GM12872 (cell line): Measurements from ENCODE around the gene SAT2.

ENCODE experiments used
- TF ChIP-seq, protein P1 (sequence below): IDR thresholded peaks from 3 replicates; pipeline ENCODE4 v1.5.1; 2011; ENCODE audit warnings: low read depth, mild to moderate bottlenecking, low read length, moderate library complexity; ENCODE audit not compliant: insufficient read depth

The SAT2 gene

DNA sequence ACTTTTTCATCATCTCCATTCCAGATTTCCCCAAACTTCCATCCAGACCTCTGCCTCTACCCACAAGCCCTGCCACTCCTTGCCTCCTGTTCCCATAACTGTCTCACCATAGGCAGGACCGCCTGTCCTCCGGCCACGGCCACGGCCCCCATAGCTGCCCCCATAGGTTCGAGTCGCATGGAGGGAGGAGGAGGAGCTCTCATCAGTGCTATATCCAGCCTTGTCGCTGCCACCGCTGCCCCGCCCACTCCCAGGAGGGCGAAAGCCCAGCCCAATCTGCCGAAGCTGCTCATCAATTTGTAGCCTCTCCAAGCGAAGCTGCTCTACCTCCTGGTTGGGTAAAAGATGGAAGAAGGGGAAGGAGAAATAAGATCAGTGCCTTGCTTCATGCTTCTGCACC is 34.3 kb downstream of the SAT2 start:
- TF ChIP-seq, protein P1, sequence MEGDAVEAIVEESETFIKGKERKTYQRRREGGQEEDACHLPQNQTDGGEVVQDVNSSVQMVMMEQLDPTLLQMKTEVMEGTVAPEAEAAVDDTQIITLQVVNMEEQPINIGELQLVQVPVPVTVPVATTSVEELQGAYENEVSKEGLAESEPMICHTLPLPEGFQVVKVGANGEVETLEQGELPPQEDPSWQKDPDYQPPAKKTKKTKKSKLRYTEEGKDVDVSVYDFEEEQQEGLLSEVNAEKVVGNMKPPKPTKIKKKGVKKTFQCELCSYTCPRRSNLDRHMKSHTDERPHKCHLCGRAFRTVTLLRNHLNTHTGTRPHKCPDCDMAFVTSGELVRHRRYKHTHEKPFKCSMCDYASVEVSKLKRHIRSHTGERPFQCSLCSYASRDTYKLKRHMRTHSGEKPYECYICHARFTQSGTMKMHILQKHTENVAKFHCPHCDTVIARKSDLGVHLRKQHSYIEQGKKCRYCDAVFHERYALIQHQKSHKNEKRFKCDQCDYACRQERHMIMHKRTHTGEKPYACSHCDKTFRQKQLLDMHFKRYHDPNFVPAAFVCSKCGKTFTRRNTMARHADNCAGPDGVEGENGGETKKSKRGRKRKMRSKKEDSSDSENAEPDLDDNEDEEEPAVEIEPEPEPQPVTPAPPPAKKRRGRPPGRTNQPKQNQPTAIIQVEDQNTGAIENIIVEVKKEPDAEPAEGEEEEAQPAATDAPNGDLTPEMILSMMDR: no peak

DNA sequence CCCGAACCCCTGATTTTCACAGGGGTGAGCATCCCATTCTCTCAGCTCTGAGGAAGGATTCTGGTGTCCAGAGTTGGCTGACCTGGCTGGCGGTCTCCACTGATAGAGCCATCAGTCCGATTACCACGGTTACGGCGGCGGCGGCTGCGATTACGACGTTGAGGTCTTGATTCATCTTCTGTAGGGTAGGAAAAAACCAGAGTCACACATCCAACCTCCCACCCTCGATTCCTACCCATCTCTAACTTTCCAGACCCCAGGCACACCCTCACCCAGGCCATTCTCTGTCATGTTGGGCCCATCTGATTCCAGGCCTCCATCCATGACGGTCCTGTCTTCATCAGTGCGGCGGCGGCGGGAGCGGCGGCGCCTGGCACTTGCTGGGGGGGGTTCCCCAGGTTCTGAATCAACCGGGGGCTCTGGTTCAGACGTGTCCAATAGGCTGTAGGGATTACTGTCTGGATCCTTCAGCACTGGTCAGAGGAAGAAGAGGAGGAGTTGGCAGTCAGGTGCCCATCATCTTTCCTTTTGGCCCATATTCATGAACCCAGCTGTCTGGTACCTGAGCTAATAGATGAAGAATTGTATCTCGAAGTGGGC is 35.1 kb downstream of the SAT2 start:
- TF ChIP-seq, protein P1: no peak

DNA sequence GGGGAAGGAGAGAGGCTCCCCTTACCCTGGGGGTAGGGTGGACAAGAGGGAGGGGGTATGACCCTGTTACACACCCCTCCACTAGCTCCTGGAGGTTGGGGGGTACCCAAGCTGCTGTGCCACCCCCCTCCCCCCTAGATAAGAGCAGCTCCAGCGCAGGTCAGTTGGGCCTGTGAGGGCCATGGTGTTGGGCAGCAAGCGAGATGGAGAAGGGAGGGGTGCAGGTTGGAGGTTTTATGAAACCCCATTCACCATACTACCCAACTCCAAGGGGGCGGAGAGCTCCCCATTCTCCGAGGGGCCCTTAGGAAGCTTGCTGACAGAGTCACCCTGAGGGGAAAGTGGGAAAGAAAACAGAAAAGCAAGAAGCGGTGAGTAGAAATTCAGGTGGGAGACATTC is 36.0 kb downstream of the SAT2 start:
- TF ChIP-seq, protein P1: no peak

DNA sequence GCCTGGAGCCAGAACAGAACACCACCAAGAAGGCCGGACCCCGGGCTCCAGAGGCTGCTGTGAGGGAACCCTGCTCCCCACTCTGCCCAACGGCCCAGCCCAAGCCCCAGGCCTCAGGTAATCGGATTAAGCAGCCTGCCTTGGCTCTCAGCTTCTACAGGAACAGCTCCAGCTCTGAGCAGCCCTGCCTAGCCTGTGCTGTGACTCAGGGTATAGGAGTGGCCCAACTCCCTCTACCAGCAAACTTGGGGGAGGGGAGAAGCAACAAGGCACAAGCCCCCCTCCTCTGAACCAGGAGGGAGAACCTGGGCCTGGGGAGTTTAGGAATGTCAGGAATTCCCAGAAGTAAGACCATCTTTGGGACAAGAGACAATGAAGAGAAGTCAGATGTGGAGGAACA is 36.9 kb downstream of the SAT2 start:
- TF ChIP-seq, protein P1: no peak

DNA sequence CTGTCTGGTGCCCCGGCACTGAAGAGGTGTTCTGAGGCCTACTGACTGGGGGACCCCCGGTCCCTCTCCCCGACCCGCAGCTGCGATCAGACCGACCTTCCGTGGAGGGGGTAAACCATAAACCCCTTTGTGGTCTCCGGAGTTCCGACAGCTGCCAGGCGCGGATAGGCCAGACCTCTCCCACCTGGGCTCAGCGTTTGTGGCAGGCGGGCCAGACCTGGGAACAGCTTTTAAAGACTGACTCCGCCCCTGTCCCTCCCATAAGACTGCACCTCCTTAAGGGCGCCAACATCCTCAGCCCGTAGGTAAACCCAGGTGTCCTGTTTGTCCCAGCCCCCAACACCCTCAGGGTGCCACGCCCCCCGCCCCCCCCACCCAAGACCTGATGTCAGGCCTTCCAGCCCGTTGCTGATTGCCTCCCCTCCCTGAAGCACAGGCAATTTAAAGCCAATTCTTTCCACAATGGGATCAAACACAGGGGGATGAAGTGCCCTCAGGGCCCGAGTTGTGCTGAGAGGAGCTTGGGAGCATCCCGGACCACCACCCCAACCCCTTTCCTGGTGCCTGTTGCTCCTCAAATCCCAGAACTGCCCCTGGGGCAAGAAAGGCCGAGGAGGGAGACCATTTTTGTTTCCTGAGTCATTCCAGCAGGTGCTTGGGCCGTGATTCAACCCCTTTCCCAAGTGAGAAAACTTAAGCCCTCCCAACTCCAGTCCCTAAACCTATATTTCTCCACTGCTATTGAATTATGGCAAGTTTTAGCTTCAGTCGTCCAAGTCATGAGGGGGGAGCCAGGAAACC is 37.5 kb downstream of the SAT2 start, which contains the start of gene SOX15:
TSS of gene SOX15 (minus strand) at position 204 of the 801 bp plus-strand sequence. CDS start 418 bp downstream, outside the sequence.
- TF ChIP-seq, protein P1: no peak

DNA sequence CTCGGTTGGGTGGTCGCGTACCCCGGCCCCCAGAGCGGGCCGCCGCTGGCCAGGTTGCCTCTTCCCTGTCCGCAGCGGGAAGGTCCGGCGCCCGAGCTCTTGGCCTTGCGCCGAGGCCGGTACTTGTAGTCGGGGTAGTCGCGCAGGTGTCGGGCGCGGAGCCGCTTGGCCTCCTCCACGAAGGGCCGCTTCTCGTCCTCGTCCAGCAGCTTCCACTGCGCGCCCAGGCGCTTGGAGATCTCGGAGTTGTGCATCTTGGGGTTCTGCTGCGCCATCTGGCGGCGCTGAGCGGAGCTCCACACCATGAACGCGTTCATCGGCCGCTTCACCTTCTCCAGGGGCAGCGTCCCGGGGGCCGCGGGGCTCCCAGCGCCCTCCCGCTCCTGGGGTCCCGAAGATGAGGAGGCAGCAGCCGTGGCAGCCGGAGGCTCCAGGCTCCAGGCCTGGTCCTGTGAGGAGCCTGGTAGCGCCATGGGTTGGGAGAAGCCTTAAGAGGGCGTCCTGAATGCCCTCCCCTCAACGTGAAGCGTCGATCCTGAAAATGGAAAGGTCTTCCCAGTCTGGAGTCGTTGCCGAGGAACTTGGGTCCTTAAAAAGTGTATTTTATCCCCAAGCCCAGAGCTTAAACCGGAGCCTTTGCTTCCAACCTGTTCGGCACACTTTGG is 38.3 kb downstream of the SAT2 start:
- TF ChIP-seq, protein P1: peak; percentile 91

DNA sequence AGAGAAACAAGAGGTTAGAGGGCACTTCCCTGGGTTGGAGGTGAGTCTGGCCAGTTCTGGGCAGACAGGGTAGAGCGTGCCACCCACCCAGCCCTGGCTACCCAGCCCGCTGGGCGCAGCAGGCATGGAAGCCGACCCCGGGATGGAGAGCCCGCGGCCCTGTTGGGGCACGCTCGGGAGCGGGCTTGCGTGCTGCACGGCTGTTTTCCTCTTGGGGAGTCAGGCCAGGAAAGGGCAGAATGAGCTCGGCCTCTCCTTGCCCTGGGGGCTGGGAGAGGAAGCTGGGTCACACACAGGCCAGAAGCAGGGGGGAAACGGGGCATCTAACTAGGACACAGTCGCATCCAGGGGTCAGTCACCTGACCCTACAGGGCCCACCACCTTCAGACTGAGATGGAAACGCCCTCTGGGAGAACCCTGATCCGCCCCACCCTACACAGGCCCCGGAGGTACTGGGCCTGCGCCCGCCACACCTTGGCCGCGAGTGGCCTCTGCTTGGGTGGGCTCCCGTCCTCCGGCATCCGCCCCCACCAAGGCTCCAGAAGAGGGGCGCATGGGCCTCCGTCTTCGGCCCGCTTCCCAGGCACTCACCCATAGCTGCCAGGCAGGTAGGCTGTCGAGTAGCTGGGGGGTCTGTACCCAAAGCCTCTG is 38.9 kb downstream of the SAT2 start:
- TF ChIP-seq, protein P1: no peak
